MM.1S (cell line): ENCODE results near the gene IFNA17.
"Not testable (repeated sequence)": the region's sequence is repeated elsewhere in the genome, so short reads cannot be mapped to it uniquely, and the experiment has no call there.

Experiments
- DNase-seq: peaks from one replicate; pipeline ENCODE4 v3.0.0-alpha.2; 2015
- H2AFZ ChIP-seq: fragments of 300-600 bp; sonication (generic); 2 replicates; pipeline ENCODE4 v1.6.0; 2016; ENCODE audit warnings: antibody characterized with exemption, low read length
- H3F3A ChIP-seq: fragments of 300-600 bp; sonication (generic); 2 replicates; pipeline ENCODE4 v1.6.1; 2016; ENCODE audit warnings: mild to moderate bottlenecking, antibody characterized with exemption, low read length, moderate library complexity, mixed read lengths; ENCODE audit not compliant: insufficient read depth
- H3K27ac ChIP-seq: fragments of 300-600 bp; sonication (generic); 2 replicates; pipeline ENCODE4 v1.5.1; 2016; ENCODE audit warnings: mild to moderate bottlenecking, low read length
- H3K27me3 ChIP-seq: fragments of 300-600 bp; sonication (generic); replicated peaks from 2 replicates; pipeline ENCODE4 v1.6.0; 2016; ENCODE audit warnings: low read length; ENCODE audit not compliant: insufficient read depth
- H3K36me3 ChIP-seq: fragments of 300-600 bp; sonication (generic); replicated peaks from 2 replicates; pipeline ENCODE4 v1.6.1; 2016; ENCODE audit warnings: mild to moderate bottlenecking, low read length, mixed read lengths; ENCODE audit not compliant: insufficient read depth
- H3K4me1 ChIP-seq: fragments of 300-600 bp; sonication (generic); 2 replicates; pipeline ENCODE4 v1.6.1; 2016; ENCODE audit warnings: low read length, mixed read lengths
- H3K4me2 ChIP-seq: fragments of 300-600 bp; sonication (generic); 2 replicates; pipeline ENCODE4 v1.6.0; 2016; ENCODE audit warnings: low read depth, low read length
- H3K4me3 ChIP-seq: fragments of 300-600 bp; sonication (generic); 2 replicates; pipeline ENCODE4 v1.5.1; 2016; ENCODE audit warnings: low read length, mixed read lengths
- H3K79me2 ChIP-seq: fragments of 300-600 bp; sonication (generic); 2 replicates; pipeline ENCODE4 v1.6.1; 2016; ENCODE audit warnings: mixed run types, low read length, mixed read lengths
- H3K9ac ChIP-seq: fragments of 300-600 bp; sonication (generic); 2 replicates; pipeline ENCODE4 v1.6.1; 2016; ENCODE audit warnings: low read length, mixed read lengths
- H3K9me2 ChIP-seq: fragments of 300-600 bp; sonication (generic); replicated peaks from 2 replicates; pipeline ENCODE4 v1.6.1; 2016; ENCODE audit warnings: mild to moderate bottlenecking, low read length, mixed read lengths; ENCODE audit not compliant: insufficient read depth
- H3K9me3 ChIP-seq: fragments of 300-600 bp; sonication (generic); replicated peaks from 2 replicates; pipeline ENCODE4 v1.6.1; 2016; ENCODE audit warnings: mild to moderate bottlenecking, low read length, mixed read lengths; ENCODE audit not compliant: insufficient read depth
- H4K20me1 ChIP-seq: fragments of 300-600 bp; sonication (generic); 2 replicates; pipeline ENCODE4 v1.6.1; 2016; ENCODE audit warnings: mild to moderate bottlenecking, low read length, moderate library complexity, mixed read lengths; ENCODE audit not compliant: insufficient read depth
- CTCF ChIP-seq: fragments of 300-600 bp; sonication (generic); IDR thresholded peaks from 2 replicates; pipeline ENCODE4 v1.5.1; 2016; ENCODE audit warnings: antibody characterized with exemption, low read length, mixed read lengths
- EZH2 ChIP-seq: fragments of 300-600 bp; sonication (generic); optimal IDR thresholded peaks from 2 replicates; pipeline ENCODE3; 2017; ENCODE audit warnings: low read depth, mild to moderate bottlenecking, antibody characterized with exemption, low read length, mixed read lengths
- EZH2phosphoT487 ChIP-seq: fragments of 300-600 bp; sonication (generic); IDR thresholded peaks from 2 replicates; pipeline ENCODE4 v1.6.1; 2018; ENCODE audit warnings: antibody characterized with exemption, low read length

IFNA17 gene

GRCh38 chr9:21234153-21234687, 6.2 kb upstream of the IFNA17 start:
- H3K4me2 ChIP-seq: no peak overlapping the region
- TF ChIP-seq EZH2: no peak
- TF ChIP-seq CTCF: no peak
- no peak for TF ChIP-seq EZH2phosphoT487

GRCh38 chr9:21233258-21233657, 5.2 kb upstream of the IFNA17 start:
- Histone ChIP-seq H3K9ac (no peak overlapping the region), H3K27ac (no peak overlapping the region), H3K4me1 (no peaks in the 10 kb centered on the region), H3K79me2 (no peaks in the 10 kb centered on the region), H3K4me3 (no peak overlapping the region), H3K27me3 (no peaks in the 10 kb centered on the region), H3K9me2 (no peaks in the 10 kb centered on the region), H4K20me1 (no peaks in the 10 kb centered on the region), H3K9me3 (no peaks in the 10 kb centered on the region), H3F3A (no peaks in the 10 kb centered on the region), H2AFZ (no peak overlapping the region), H3K4me2 (no peak overlapping the region), H3K36me3 (no peaks in the 10 kb centered on the region)
- no peak for DNase-seq
- TF ChIP-seq CTCF: no peak
- no peak for TF ChIP-seq EZH2
- no peak for TF ChIP-seq EZH2phosphoT487

More at GRCh38 chr9:21234153-21234687, 6.2 kb upstream of the IFNA17 start:
- no peaks in the 10 kb centered on the region for H3F3A ChIP-seq
- no peaks in the 10 kb centered on the region for H4K20me1 ChIP-seq
- no peak overlapping the region for H3K9ac ChIP-seq
- H3K4me3 ChIP-seq: no peak overlapping the region
- no peaks in the 10 kb centered on the region for H3K27me3 ChIP-seq
- no peaks in the 10 kb centered on the region for H3K79me2 ChIP-seq
- H3K9me3 ChIP-seq: no peaks in the 10 kb centered on the region
- no peaks in the 10 kb centered on the region for H3K36me3 ChIP-seq
- H2AFZ ChIP-seq: no peak overlapping the region
- H3K9me2 ChIP-seq: no peaks in the 10 kb centered on the region
- no peaks in the 10 kb centered on the region for H3K4me1 ChIP-seq
- no peak overlapping the region for H3K27ac ChIP-seq
- no peak for DNase-seq

- not testable (repeated sequence) for H3F3A ChIP-seq, H4K20me1 ChIP-seq, H3K4me3 ChIP-seq, H3K27ac ChIP-seq, H2AFZ ChIP-seq, H3K36me3 ChIP-seq, H3K4me2 ChIP-seq, H3K4me1 ChIP-seq, H3K9ac ChIP-seq, H3K9me2 ChIP-seq, DNase-seq, H3K9me3 ChIP-seq, H3K27me3 ChIP-seq, H3K79me2 ChIP-seq
These were observed 10.8 kb downstream of the IFNA17 start, which contains the start of gene IFNA16 for GRCh38 chr9:21217211-21217610. Gene IFNA16, minus strand, starts transcription at chr9:21217311. Its CDS starts 6 bp downstream, at chr9:21217305.

GRCh38 chr9:21213411-21214326, 14.4 kb downstream of the IFNA17 start:
- not testable (repeated sequence) for H3K4me2 ChIP-seq, H3K4me1 ChIP-seq, H3K27me3 ChIP-seq, H3F3A ChIP-seq, H2AFZ ChIP-seq, H3K9me2 ChIP-seq, H3K27ac ChIP-seq, H3K36me3 ChIP-seq, H3K4me3 ChIP-seq, DNase-seq, H3K9me3 ChIP-seq, H4K20me1 ChIP-seq, H3K79me2 ChIP-seq, H3K9ac ChIP-seq
- peak; percentile 44 for TF ChIP-seq CTCF

- not testable (repeated sequence) for H3K27ac ChIP-seq, H3F3A ChIP-seq, DNase-seq, H3K36me3 ChIP-seq, H4K20me1 ChIP-seq, H3K9ac ChIP-seq, H3K9me3 ChIP-seq, H2AFZ ChIP-seq, H3K9me2 ChIP-seq, H3K79me2 ChIP-seq, H3K4me3 ChIP-seq, H3K27me3 ChIP-seq, H3K4me1 ChIP-seq, H3K4me2 ChIP-seq
These were observed 15.9 kb downstream of the IFNA17 start for GRCh38 chr9:21212160-21212559.
